Activated B cell treated with CpG ODN at 0.5 μM for 24 hours (primary cell): ENCODE results near the gene KCNK1. TPM values are rescaled to one million over a fixed set of nuclear protein-coding genes. Genes with fewer than 3 reads are reported as not detected.

Experiments used
- ATAC-seq: fragments of 200-7000 bp; cut with Tn5 transposase; one replicate; pipeline ENCODE4 v1.10.0; 2021; ENCODE audit warnings: low read depth, mild to moderate bottlenecking, moderate library complexity
- CTCF ChIA-PET: fragments of 350-600 bp; sonication (Branson Sonifier 250); formaldehyde crosslinking; loops from one replicate; lab custom pipeline; 2021; ENCODE audit warnings: antibody characterized with exemption; lab: Charles Lee
- POLR2A ChIA-PET: fragments of 350-600 bp; sonication (Branson Sonifier 250); formaldehyde crosslinking; loops from one replicate; lab custom pipeline; 2021; ENCODE audit warnings: antibody characterized with exemption; lab: Charles Lee
- DNase-seq: peaks from one replicate; pipeline ENCODE4 v3.0.0; 2022
- H3K27ac Mint-ChIP-seq: one replicate; pipeline ENCODE4 v1.8.0; 2020; ENCODE audit warnings: mixed read lengths
- H3K27me3 Mint-ChIP-seq: one replicate; pipeline ENCODE4 v1.8.0; 2021; ENCODE audit warnings: mixed read lengths
- H3K36me3 Mint-ChIP-seq: one replicate; pipeline ENCODE4 v1.8.0; 2021; ENCODE audit warnings: low read depth, mixed read lengths
- H3K4me1 Mint-ChIP-seq: one replicate; pipeline ENCODE4 v1.8.0; 2021; ENCODE audit warnings: mixed read lengths
- H3K4me3 Mint-ChIP-seq: one replicate; pipeline ENCODE4 v1.8.0; 2020; ENCODE audit warnings: mild to moderate bottlenecking, mixed read lengths
- H3K9me3 Mint-ChIP-seq: one replicate; pipeline ENCODE4 v1.8.0; 2020; ENCODE audit warnings: mixed read lengths
- intact Hi-C: fragments of 100-400 bp; cut with micrococcal nuclease; formaldehyde crosslinking; loops from one replicate; pipeline ENCODE4 v1.15.1; 2024
- total RNA-seq: library from RNA; stranded (reverse); gene quantifications from 2 replicates; pipeline ENCODE4 v1.2.3, GENCODE V29; 2022
- TF ChIP-seq, protein P1 (sequence below): fragments of 200-600 bp; IDR thresholded peaks from one replicate; pipeline ENCODE4 v1.8.0; 2022; ENCODE audit warnings: antibody characterized with exemption, mild to moderate bottlenecking

KCNK1 gene
- total RNA-seq, 1 donor from 2014 or later = not detected

GRCh38 chr1:233598891-233599541 lies 14.9 kb upstream of the KCNK1 start:
- Mint-ChIP-seq H3K4me3 (no peak overlapping the region), H3K27me3 (peaks cover 4% of the 10 kb centered on the region), H3K4me1 (no peaks in the 10 kb centered on the region), H3K27ac (no peak overlapping the region), H3K36me3 (no peaks in the 10 kb centered on the region), H3K9me3 (peaks cover 4% of the 10 kb centered on the region)
- TF ChIP-seq, protein P1, sequence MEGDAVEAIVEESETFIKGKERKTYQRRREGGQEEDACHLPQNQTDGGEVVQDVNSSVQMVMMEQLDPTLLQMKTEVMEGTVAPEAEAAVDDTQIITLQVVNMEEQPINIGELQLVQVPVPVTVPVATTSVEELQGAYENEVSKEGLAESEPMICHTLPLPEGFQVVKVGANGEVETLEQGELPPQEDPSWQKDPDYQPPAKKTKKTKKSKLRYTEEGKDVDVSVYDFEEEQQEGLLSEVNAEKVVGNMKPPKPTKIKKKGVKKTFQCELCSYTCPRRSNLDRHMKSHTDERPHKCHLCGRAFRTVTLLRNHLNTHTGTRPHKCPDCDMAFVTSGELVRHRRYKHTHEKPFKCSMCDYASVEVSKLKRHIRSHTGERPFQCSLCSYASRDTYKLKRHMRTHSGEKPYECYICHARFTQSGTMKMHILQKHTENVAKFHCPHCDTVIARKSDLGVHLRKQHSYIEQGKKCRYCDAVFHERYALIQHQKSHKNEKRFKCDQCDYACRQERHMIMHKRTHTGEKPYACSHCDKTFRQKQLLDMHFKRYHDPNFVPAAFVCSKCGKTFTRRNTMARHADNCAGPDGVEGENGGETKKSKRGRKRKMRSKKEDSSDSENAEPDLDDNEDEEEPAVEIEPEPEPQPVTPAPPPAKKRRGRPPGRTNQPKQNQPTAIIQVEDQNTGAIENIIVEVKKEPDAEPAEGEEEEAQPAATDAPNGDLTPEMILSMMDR = no peak
- no peak for ATAC-seq
- DNase-seq = no peak
- CTCF ChIA-PET = no interaction called here
- intact Hi-C loops = no loop called here
- POLR2A ChIA-PET = no interaction called here

DNA sequence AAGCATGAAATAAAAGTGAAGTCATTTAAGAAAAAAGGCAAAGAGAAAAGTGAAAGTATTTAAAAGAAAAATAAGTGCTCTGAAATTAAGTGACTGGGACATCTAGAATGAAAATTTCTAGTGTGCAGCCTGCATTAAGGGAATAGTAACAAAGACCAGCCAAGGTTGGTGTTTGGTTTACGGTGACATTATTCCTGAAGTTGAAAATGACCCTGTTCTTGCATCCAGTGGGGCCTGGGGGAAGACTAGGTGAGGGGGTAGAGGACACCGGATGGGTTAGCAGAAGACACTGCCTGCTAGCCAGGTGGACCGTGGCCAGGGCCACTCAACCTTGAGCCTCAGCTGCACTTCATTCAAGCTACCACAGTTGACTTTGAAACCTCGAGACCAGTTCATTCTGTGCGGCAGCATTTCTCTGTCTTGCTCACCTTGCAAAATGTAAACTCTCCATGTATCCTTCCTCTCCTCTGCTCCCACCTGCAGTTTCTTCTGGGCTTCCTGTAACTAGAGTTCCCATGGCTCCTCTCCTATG lies 14.3 kb upstream of the KCNK1 start:
- CTCF ChIA-PET = no interaction called here
- DNase-seq = no peak
- intact Hi-C loops = no loop called here
- ATAC-seq = no peak
- Mint-ChIP-seq H3K9me3 (peaks cover 4% of the 10 kb centered on the region), H3K4me1 (no peaks in the 10 kb centered on the region), H3K36me3 (no peaks in the 10 kb centered on the region), H3K4me3 (no peak overlapping the region), H3K27me3 (peaks cover 4% of the 10 kb centered on the region), H3K27ac (no peak overlapping the region)
- POLR2A ChIA-PET = no interaction called here
- TF ChIP-seq, protein P1 = no peak

DNA sequence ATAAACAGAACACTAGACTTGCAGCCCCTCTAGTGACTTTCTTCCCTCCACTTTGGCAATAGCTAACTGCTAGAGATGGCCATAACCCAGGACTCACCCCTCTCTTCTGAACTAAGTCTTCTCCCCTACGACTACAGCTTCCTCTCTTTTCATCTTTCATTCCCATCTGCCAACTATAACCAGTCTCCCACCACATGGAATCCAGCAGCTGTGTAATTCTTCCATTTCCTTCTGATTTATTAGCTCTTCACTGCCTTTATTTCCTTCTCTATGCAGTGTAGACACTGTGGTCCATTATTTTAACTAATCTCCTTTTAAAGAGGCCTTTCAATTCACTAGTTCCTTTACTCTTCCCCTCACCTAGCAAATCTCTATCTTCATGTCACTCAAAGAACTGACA lies 13.4 kb upstream of the KCNK1 start:
- ATAC-seq = no peak
- no peak overlapping the region for H3K27ac Mint-ChIP-seq
- TF ChIP-seq, protein P1 = no peak
- ChIA-PET POLR2A (no interaction called here), CTCF (no interaction called here)
- peaks cover 4% of the 10 kb centered on the region for H3K9me3 Mint-ChIP-seq
- peaks cover 4% of the 10 kb centered on the region for H3K27me3 Mint-ChIP-seq
- intact Hi-C loops = no loop called here
- H3K4me1 Mint-ChIP-seq = no peaks in the 10 kb centered on the region
- no peak overlapping the region for H3K4me3 Mint-ChIP-seq
- DNase-seq = no peak
- no peaks in the 10 kb centered on the region for H3K36me3 Mint-ChIP-seq

DNA sequence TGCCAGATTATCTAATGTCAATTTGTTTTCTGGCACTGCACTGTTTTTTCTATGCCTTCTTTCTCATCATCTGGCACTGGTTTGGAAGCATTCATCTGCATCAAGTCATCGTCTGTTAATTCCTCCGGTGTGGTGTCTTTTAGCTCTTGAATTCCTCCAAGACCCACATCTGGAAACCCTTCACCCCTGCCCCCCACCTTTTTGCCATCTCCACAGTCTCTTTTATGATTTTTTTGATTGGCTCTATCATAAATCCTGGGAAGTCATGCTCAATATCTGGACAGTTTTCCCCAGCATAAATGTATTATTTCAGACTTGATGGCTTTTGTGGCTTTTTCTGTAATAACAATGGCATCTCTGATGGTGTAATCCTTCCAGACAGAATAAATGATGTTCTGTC lies 10.4 kb upstream of the KCNK1 start:
- no peak overlapping the region for H3K27ac Mint-ChIP-seq
- DNase-seq (no peak), ATAC-seq (no peak)
- ChIA-PET CTCF (no interaction called here), POLR2A (no interaction called here)
- H3K9me3 Mint-ChIP-seq = peaks cover 4% of the 10 kb centered on the region
- H3K4me3 Mint-ChIP-seq = no peak overlapping the region
- no peaks in the 10 kb centered on the region for H3K27me3 Mint-ChIP-seq
- TF ChIP-seq, protein P1 = no peak
- H3K4me1 Mint-ChIP-seq = no peaks in the 10 kb centered on the region
- no peaks in the 10 kb centered on the region for H3K36me3 Mint-ChIP-seq
- intact Hi-C loops = no loop called here

GRCh38 chr1:233605205-233605604 lies 8.7 kb upstream of the KCNK1 start:
- Mint-ChIP-seq H3K27ac (no peak overlapping the region), H3K4me1 (no peaks in the 10 kb centered on the region), H3K9me3 (peaks cover 4% of the 10 kb centered on the region), H3K4me3 (no peak overlapping the region), H3K27me3 (peaks cover 2% of the 10 kb centered on the region), H3K36me3 (no peaks in the 10 kb centered on the region)
- intact Hi-C loops = no loop called here
- TF ChIP-seq, protein P1 = no peak
- DNase-seq = no peak
- ChIA-PET POLR2A (no interaction called here), CTCF (no interaction called here)
- no peak for ATAC-seq
